HEK293 (cell line): Measurements from ENCODE around the gene MRPL21.

ENCODE experiments used
- CTCF ChIA-PET: fragments of 350-600 bp; formaldehyde crosslinking; extraction: SDS; loops from one replicate; lab custom pipeline; 2021; ENCODE audit warnings: antibody characterized with exemption; lab: Yijun Ruan, JAX
- POLR2A ChIA-PET: fragments of 300-600 bp; formaldehyde crosslinking; extraction: SDS; loops from one replicate; lab custom pipeline; 2020; ENCODE audit warnings: antibody characterized with exemption, inconsistent platforms; lab: Yijun Ruan, JAX
- H3K27ac ChIP-seq: fragments of 200-500 bp; sonication (Bioruptor generic); 2 replicates; pipeline ENCODE4 v1.5.1; 2014; ENCODE audit warnings: low read depth, low read length, control low read depth, inconsistent platforms; ENCODE audit errors: extremely low read depth
- H3K36me3 ChIP-seq, 2 experiments: fragments of 200-500 bp in 1 of 2; sonication (Bioruptor generic) in 1 of 2; 1 replicate in 1 of 2; 2 replicates in 1 of 2; pipeline ENCODE4 v1.5.1; 2014 to 2017; ENCODE audit warnings: inconsistent platforms in 2 of 2, low read length in 2 of 2; ENCODE audit not compliant: control insufficient read depth in 2 of 2, insufficient read depth in 1 of 2
- H3K4me1 ChIP-seq: fragments of 200-500 bp; sonication (Bioruptor generic); 2 replicates; pipeline ENCODE4 v1.5.1; 2014; ENCODE audit warnings: mild to moderate bottlenecking, low read length, inconsistent platforms; ENCODE audit not compliant: control insufficient read depth, insufficient read depth
- H3K4me3 ChIP-seq: 2 replicates; pipeline ENCODE4 v1.5.1; 2011; ENCODE audit warnings: low read depth, mild to moderate bottlenecking, control low read depth, low read length, moderate library complexity
- H3K9me3 ChIP-seq: fragments of 200-500 bp; sonication (Bioruptor generic); 2 replicates; pipeline ENCODE4 v1.5.1; 2014; ENCODE audit warnings: low read depth, low read length, inconsistent platforms; ENCODE audit not compliant: control insufficient read depth, insufficient read depth
- GLI4 ChIP-seq: fragments of 450-650 bp; formaldehyde crosslinking; IDR thresholded peaks from 2 replicates; pipeline ENCODE4 v1.5.1; 2016; ENCODE audit warnings: missing biosample characterization, missing genetic modification characterization
- HOXA7 ChIP-seq: sonication (generic); formaldehyde crosslinking; IDR thresholded peaks from 2 replicates; pipeline ENCODE4 v1.8.1; 2022; ENCODE audit warnings: missing genetic modification reagents, borderline replicate concordance
- WT1 ChIP-seq: fragments of 450-650 bp; formaldehyde crosslinking; IDR thresholded peaks from 2 replicates; pipeline ENCODE4 v1.5.1; 2016; ENCODE audit warnings: missing biosample characterization, missing genetic modification characterization
- ZBTB8A ChIP-seq: fragments of 450-650 bp; formaldehyde crosslinking; IDR thresholded peaks from 2 replicates; pipeline ENCODE4 v1.5.1; 2016; ENCODE audit warnings: missing biosample characterization, missing genetic modification characterization
- ZNF10 ChIP-seq: fragments of 450-650 bp; formaldehyde crosslinking; IDR thresholded peaks from 2 replicates; pipeline ENCODE4 v1.5.1; 2017; ENCODE audit warnings: missing biosample characterization, missing genetic modification characterization
- ZNF138 ChIP-seq: fragments of 450-650 bp; formaldehyde crosslinking; IDR thresholded peaks from 2 replicates; pipeline ENCODE4 v1.5.1; 2016; ENCODE audit warnings: missing biosample characterization, missing genetic modification characterization, borderline replicate concordance
- ZNF146 ChIP-seq: fragments of 450-650 bp; formaldehyde crosslinking; IDR thresholded peaks from 2 replicates; pipeline ENCODE4 v1.5.1; 2016; ENCODE audit warnings: missing biosample characterization, missing genetic modification characterization
- ZNF157 ChIP-seq: fragments of 450-650 bp; formaldehyde crosslinking; IDR thresholded peaks from 2 replicates; pipeline ENCODE4 v1.5.1; 2016; ENCODE audit warnings: missing biosample characterization, missing genetic modification characterization
- ZNF280D ChIP-seq: fragments of 450-650 bp; formaldehyde crosslinking; IDR thresholded peaks from 2 replicates; pipeline ENCODE4 v1.5.1; 2016; ENCODE audit warnings: missing biosample characterization, missing genetic modification characterization
- ZNF354C ChIP-seq: fragments of 450-650 bp; formaldehyde crosslinking; IDR thresholded peaks from 2 replicates; pipeline ENCODE4 v1.5.1; 2016; ENCODE audit warnings: missing biosample characterization, missing genetic modification characterization, low read depth, borderline replicate concordance
- ZNF37A ChIP-seq: fragments of 450-650 bp; IDR thresholded peaks from 2 replicates; pipeline ENCODE4 v1.5.1; 2018; ENCODE audit warnings: missing biosample characterization, missing genetic modification characterization
- ZNF514 ChIP-seq: fragments of 450-650 bp; formaldehyde crosslinking; IDR thresholded peaks from 2 replicates; pipeline ENCODE4 v1.5.1; 2016; ENCODE audit warnings: missing biosample characterization, missing genetic modification characterization
- ZNF521 ChIP-seq: fragments of 450-650 bp; formaldehyde crosslinking; IDR thresholded peaks from 2 replicates; pipeline ENCODE4 v1.5.1; 2017; ENCODE audit warnings: missing biosample characterization, mild to moderate bottlenecking, missing genetic modification characterization
- ZNF530 ChIP-seq: fragments of 450-650 bp; formaldehyde crosslinking; IDR thresholded peaks from 2 replicates; pipeline ENCODE4 v1.5.1; 2016; ENCODE audit warnings: low read depth, missing biosample characterization, missing genetic modification characterization
- ZNF660 ChIP-seq: fragments of 450-650 bp; IDR thresholded peaks from 2 replicates; pipeline ENCODE4 v1.5.1; 2018; ENCODE audit warnings: missing biosample characterization, mild to moderate bottlenecking, missing genetic modification characterization
- ZNF776 ChIP-seq: fragments of 450-650 bp; formaldehyde crosslinking; IDR thresholded peaks from 2 replicates; pipeline ENCODE4 v1.5.0; 2017; ENCODE audit warnings: missing biosample characterization, missing genetic modification characterization, borderline replicate concordance
- ZSCAN18 ChIP-seq: fragments of 450-650 bp; formaldehyde crosslinking; IDR thresholded peaks from 2 replicates; pipeline ENCODE4 v1.5.1; 2016; ENCODE audit warnings: missing biosample characterization, missing genetic modification characterization
- TF ChIP-seq, protein P1 (sequence below): sonication (generic); formaldehyde crosslinking; IDR thresholded peaks from 2 replicates; pipeline ENCODE4 v1.8.1; 2022; ENCODE audit warnings: mild to moderate bottlenecking, moderate library complexity, missing genetic modification reagents
- TF ChIP-seq, protein P2 (sequence below): fragments of 450-650 bp; IDR thresholded peaks from 2 replicates; pipeline ENCODE4 v1.5.1; 2018; ENCODE audit warnings: missing biosample characterization, missing genetic modification characterization
- TF ChIP-seq, protein P3 (sequence below): fragments of 450-650 bp; formaldehyde crosslinking; IDR thresholded peaks from 2 replicates; pipeline ENCODE4 v1.5.1; 2016; ENCODE audit warnings: missing biosample characterization, missing genetic modification characterization, borderline replicate concordance

The MRPL21 gene

DNA sequence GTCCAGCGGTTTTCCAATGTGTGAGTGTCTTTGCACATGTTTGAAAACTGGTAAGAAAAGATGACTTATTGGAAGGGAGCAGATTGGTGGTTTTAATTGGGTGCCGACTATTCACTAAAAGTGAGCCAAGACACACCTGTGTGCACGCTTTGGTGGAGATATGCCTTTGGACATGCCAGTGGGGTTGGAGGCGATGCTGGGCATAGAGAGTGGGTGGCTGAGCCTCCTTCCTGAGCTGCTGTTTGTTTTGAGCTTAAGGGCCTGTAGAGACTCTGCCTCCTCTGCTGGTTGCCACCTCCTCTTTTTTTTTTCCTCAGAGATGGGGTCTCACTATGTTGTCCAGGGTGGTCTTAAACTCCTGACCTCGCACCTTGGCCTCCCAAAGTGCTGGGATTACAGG is 9.6 kb upstream of the MRPL21 start:
- ChIA-PET CTCF (interaction anchor here (0.6 kb wide), 1 partner anchor 23 kb away, joined by 3 read pairs; no protein-coding TSS in a partner anchor), POLR2A (no interaction called here)
- H3K4me1 ChIP-seq, result no peaks in the 10 kb centered on the region
- H3K9me3 ChIP-seq, result no peaks in the 10 kb centered on the region
- H3K4me3 ChIP-seq, result no peak overlapping the region
- TF ChIP-seq, protein P1, sequence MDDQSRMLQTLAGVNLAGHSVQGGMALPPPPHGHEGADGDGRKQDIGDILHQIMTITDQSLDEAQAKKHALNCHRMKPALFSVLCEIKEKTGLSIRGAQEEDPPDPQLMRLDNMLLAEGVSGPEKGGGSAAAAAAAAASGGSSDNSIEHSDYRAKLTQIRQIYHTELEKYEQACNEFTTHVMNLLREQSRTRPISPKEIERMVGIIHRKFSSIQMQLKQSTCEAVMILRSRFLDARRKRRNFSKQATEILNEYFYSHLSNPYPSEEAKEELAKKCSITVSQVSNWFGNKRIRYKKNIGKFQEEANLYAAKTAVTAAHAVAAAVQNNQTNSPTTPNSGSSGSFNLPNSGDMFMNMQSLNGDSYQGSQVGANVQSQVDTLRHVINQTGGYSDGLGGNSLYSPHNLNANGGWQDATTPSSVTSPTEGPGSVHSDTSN, result no peak
- TF ChIP-seq, protein P2, sequence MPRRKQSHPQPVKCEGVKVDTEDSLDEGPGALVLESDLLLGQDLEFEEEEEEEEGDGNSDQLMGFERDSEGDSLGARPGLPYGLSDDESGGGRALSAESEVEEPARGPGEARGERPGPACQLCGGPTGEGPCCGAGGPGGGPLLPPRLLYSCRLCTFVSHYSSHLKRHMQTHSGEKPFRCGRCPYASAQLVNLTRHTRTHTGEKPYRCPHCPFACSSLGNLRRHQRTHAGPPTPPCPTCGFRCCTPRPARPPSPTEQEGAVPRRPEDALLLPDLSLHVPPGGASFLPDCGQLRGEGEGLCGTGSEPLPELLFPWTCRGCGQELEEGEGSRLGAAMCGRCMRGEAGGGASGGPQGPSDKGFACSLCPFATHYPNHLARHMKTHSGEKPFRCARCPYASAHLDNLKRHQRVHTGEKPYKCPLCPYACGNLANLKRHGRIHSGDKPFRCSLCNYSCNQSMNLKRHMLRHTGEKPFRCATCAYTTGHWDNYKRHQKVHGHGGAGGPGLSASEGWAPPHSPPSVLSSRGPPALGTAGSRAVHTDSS (tag by site-specific recombination), result no peak
- TF ChIP-seq ZNF776 (tag by site-specific recombination), result no peak
- no peak for TF ChIP-seq ZNF10
- TF ChIP-seq, protein P3, sequence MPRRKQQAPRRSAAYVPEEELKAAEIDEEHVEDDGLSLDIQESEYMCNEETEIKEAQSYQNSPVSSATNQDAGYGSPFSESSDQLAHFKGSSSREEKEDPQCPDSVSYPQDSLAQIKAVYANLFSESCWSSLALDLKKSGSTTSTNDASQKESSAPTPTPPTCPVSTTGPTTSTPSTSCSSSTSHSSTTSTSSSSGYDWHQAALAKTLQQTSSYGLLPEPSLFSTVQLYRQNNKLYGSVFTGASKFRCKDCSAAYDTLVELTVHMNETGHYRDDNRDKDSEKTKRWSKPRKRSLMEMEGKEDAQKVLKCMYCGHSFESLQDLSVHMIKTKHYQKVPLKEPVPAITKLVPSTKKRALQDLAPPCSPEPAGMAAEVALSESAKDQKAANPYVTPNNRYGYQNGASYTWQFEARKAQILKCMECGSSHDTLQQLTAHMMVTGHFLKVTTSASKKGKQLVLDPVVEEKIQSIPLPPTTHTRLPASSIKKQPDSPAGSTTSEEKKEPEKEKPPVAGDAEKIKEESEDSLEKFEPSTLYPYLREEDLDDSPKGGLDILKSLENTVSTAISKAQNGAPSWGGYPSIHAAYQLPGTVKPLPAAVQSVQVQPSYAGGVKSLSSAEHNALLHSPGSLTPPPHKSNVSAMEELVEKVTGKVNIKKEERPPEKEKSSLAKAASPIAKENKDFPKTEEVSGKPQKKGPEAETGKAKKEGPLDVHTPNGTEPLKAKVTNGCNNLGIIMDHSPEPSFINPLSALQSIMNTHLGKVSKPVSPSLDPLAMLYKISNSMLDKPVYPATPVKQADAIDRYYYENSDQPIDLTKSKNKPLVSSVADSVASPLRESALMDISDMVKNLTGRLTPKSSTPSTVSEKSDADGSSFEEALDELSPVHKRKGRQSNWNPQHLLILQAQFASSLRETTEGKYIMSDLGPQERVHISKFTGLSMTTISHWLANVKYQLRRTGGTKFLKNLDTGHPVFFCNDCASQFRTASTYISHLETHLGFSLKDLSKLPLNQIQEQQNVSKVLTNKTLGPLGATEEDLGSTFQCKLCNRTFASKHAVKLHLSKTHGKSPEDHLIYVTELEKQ (tag by site-specific recombination), result no peak
- no peak for TF ChIP-seq ZNF521 (tag by site-specific recombination)
- no peak for TF ChIP-seq ZNF514
- TF ChIP-seq ZNF530, result no peak
- TF ChIP-seq, all 188 proteins: peak for 0
- Histone ChIP-seq H3K27ac (no peak overlapping the region), H3K36me3 (peaks cover 23 to 86% of the 10 kb centered on the region in 2 experiments; a peak in 2 of 3 replicates)

GRCh38 chr11:68912254-68912653 is 8.6 kb upstream of the MRPL21 start:
- Histone ChIP-seq H3K36me3 (peaks cover 23 to 85% of the 10 kb centered on the region in 2 experiments; a peak in 2 of 3 replicates), H3K4me1 (no peaks in the 10 kb centered on the region), H3K27ac (no peak overlapping the region), H3K9me3 (no peaks in the 10 kb centered on the region), H3K4me3 (no peak overlapping the region)
- ChIA-PET CTCF (no interaction called here), POLR2A (no interaction called here)
- no peak for TF ChIP-seq WT1 (tag by site-specific recombination)
- no peak for TF ChIP-seq ZBTB8A (tag by site-specific recombination)
- TF ChIP-seq ZNF37A (tag by site-specific recombination), result no peak
- TF ChIP-seq ZNF660 (tag by site-specific recombination), result no peak
- TF ChIP-seq ZSCAN18 (tag by site-specific recombination), result no peak

- no peak overlapping the region for H3K27ac ChIP-seq
- CTCF ChIA-PET, result no interaction called here
- H3K36me3 ChIP-seq, result peaks cover 23 to 86% of the 10 kb centered on the region in 2 experiments; a peak in 2 of 3 replicates
- no peak overlapping the region for H3K4me3 ChIP-seq
- H3K9me3 ChIP-seq, result no peaks in the 10 kb centered on the region
- POLR2A ChIA-PET, result no interaction called here
- H3K4me1 ChIP-seq, result no peaks in the 10 kb centered on the region
- TF ChIP-seq ZNF146 (tag by site-specific recombination), result no peak
- TF ChIP-seq ZNF138 (tag by site-specific recombination), result no peak
- TF ChIP-seq ZNF157 (tag by site-specific recombination), result no peak
- TF ChIP-seq HOXA7, result no peak
- TF ChIP-seq ZNF280D (tag by site-specific recombination), result no peak
- no peak for TF ChIP-seq GLI4 (tag by site-specific recombination)
- TF ChIP-seq ZNF354C (tag by site-specific recombination), result no peak
- TF ChIP-seq, protein P2 (tag by site-specific recombination), result no peak
Observed at GRCh38 chr11:68911731-68912130, 8.1 kb upstream of the MRPL21 start.
